Stimulated activated CD8-positive, alpha-beta memory T cell treated with anti-CD3 and anti-CD28 coated beads, Interleukin-4, amount 100 ng/mL, for 1 hour (primary cell): ENCODE results near the gene FKTN.

Experiments
- DNase-seq, 2 donors: peaks; one replicate each; pipeline ENCODE4 v3.0.0-alpha.2; 2020; ENCODE audit warnings: low read depth in 2 of 2, low spot score in 1 of 2

The FKTN gene

DNA sequence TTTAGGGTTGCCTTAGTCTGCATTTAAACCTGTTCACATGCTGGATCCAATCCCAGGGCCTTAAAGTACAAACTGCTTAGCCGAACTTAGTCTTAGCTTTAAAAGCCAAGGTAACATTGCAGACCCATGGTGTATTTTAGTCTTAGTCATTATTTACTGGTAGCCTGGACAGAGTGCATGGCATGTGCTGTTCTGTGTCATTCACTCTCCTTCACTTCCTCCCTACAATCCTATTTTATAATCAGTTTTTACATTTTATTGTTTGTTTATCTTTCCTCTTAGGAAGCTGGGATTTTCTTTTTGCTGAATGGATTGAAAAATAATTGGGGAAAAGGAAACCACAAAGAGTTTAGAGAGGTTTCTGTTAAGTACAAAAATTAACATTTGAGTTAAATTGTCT lies 74.9 kb downstream of the FKTN start:
- no peak for DNase-seq

DNA sequence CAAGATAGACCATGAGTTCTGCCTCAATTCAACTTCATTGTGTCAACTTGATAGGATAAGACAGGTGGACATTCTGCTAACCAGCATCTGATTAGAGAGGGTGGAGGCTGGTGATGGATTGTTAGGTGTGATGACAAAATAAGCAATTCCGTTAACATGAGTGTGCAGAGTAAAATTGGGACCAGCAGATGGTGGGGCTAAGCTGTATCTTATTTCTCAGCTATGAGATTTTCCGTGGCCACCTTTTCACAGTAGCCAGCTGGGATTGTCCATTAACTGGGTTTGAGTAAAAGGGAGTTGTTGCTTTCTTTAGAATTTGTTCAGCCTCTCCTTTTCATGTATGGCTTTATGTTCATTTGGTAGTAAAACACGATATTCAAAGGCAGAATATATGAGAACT lies 75.5 kb downstream of the FKTN start:
- no peak for DNase-seq

DNA sequence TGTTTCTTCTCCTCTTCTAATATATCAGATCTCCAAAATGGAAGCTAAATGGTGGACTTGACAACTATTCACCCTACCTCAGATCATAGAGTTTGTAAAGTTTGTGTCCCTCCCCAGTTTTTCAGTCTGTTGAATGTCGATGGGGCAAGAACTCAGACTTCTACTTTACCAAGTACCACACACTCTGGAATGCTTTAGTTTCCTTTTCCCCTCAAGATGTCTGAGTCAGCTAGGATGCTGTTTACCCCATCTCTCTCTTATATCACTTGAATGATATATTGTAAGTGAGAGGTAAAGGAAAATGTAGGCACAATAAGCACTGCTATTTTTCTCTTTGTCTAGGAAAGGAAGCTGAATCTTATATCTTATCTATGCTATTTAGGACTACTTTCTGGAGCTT lies 78.4 kb downstream of the FKTN start:
- no peak for DNase-seq

DNA sequence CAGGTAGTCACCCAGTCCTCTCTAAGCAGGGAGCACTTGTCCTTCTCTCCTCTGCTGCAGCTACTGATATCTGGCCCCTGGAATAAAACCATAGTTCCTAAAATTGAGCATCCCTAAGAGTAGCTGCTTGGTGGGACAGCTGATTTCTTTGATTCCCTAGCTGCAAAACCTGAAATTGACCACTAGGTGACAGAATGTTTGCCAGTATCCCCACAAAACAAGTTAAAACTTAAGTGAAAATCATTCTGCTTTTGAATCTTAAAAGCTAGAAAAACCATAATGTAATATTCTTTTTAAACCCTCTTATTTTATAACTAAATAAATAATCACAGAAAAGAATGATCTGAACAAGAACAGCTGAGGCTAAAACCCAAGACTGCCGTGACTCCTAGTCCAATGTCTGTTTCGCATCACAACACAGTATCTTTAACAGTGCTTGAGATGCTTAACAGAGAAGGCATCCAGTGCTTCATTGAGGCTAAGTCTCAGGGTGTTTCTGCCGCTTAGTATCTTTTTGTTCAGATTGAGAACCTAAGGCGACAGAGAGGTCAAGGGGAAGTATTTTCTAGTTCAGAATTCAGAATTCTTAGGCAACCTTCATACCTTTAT lies 80.0 kb downstream of the FKTN start:
- DNase-seq: no peak

DNA sequence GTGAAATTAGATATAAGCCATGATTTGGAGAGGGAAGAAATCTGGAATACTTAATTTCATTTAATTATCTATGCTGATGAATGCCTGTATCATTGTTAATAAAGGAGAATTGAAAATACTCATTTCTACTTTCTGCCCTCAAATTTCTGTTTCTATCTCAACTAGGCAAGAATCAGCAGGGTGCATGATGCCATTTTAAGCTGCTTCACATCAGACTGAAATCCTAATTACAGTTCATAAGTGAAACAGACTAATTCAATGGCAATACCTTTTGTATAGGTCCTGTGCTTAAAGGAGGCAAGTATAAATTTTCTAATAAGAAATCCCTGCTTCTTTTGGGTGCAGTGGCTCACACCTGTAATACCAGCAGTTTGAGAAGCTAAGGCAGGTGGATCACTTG lies 82.0 kb downstream of the FKTN start:
- no peak for DNase-seq

DNA sequence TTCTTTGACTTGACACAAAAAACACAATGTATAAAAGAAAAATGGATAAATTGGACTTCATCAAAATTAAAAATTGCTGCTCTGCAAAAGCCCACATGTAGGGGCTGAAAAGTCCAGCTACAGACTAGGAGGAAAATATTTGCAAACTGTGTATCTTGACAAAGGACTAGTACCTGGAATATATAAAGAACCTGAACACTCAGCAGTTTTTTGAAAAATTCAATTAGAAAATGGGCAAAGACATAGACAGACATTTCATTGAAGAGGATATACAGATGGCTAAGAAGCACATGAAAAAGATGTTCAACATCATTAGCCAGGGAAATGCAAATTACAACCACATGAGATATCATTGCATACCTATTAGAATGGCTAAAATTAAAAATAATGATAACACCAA lies 85.9 kb downstream of the FKTN start:
- no peak for DNase-seq

DNA sequence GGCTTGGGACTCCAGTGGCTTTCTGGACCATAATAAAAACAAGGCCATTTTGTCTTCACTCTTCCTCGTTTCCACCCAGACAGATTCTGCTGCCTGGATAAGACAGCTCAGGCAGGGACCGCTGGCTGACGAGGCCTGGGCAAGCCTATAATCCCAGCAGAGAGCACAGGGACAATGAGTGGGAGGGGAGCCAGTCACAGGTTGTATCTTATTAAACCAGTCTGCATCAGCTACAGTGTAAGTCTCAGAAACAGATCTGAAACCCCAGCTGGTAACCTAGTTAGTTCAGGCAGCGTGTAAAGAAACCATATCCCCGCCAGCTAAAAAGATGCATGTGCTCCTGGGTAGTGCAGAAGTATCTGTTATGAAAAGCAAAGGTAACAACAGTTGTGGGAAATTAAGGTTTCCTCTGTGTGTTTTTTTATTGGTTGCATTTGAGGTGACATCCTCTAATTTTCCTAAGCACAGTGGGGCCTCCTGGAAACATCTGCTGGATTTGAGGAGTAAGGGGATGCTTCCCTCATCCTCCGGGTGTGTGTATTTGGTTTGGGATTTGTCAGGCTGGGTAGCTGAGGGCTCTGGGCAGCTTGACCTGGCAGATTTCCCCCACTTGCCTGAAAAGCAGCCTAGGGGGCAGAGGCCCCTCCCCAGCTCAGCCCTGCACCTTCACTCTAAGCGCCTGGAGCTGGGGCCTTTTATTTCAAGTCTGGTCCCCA lies 89.1 kb downstream of the FKTN start:
- no peak for DNase-seq

DNA sequence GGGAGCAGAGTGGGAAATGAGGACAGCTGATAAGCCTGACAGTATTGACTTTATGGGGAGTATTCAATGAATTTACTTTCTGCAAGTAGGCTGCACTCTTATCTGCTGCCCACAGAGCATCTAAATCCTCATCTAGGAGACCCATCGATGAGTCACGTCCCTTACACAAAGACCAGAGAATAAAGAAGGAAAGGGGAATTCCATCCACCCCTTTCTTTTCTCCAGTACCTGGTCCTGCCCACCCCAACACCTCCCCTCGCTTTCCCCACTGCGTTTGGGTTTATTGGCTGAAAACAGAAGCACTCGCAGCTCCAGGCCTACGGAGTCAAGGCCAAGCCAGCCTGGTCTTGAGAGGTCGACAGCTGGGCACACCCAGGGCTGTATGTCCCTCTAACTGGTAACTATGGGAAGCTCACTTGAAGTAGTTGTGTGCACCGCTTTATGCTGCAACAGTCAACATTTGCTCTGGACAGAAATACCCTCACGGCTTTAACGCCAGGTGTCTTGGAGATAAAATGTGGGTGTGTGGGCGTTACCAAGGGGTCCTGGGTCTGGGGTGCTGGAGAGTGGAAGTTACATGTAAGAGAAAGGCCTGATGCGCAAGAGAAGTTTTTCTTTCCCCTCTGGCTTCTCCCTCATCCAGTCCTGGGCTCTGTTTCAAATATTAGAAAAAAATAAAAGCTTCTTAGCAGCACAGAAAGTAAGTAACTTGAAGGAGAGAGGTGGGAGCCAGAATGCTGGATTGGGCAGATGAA lies 89.8 kb downstream of the FKTN start:
- no peak for DNase-seq

DNA sequence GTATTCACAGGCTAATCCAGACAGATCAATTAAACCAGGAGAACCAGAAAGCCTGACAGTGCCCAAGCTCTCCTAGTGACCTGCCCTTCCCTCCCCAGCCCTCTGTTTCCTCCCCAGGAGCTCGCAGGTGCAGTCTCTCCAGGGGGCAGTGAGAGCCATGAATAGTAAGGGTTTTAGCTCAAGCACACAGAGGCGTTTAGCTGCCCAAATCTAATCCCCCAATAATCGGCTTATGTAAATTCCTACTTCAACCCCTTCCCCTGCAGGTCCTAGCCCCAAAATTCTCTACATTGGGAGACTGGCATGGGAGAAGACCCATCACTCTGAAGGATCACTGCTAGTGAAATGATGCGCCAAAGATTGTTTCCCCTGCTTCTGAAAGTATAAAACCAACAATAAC lies 93.9 kb downstream of the FKTN start:
- no peak for DNase-seq

DNA sequence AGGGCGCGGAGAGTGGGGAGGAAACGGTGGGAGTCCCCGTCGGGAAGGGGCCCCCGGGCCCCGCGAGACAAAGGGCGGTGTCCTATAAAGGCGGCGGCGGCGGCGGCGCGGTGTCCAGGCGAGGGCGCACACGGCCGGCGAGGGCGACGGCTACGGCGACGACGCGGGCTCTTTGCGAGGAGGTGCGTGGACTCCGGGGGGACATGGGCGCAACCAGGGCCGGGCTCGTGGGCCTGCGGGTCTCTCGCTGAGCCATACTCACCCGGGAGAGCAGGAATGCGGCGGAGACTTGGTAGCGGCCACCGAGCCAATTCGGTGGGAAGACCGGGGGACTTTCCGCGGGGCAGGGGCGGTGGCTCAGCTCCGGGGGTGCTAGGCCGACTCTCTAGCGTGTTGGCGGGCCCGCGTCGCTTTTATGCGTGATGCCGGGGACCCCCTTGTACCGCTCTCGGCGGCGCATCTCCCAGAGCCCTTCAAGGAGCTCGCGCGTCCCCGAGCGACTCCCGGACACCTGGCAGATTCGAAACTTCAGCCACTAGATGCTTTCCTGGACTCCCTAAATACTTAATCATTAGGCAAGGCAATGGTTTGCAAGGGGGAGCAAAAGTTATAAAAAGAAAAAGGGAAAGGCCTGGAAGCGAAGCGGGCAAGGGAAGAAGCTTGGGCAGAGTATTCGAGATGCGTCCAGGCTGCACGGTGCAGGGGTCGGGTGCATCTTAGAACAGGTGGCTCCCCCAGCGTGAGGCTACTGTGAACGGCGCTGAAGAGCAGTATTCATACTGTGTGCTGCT lies 98.4 kb downstream of the FKTN start:
- no peak for DNase-seq

DNA sequence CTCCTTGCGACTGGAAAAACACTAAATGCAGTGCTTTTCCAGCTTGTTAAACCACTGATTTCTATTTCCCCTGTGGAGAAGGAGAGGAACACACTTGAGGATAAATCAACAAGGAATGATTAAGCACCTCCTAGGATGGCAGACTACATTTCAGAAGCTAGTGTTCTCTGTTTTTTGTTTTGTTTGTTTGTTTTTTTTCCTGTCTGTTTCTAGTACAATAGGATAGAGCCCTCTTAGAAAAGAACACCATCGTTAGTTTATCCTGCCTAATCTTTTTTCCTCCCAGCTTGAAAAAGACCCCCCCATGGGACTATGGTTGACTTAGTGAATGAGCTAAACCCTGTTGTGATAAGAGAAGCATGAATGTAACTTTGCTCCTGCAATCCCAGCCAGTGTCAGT lies 100.4 kb downstream of the FKTN start:
- DNase-seq: no peak

DNA sequence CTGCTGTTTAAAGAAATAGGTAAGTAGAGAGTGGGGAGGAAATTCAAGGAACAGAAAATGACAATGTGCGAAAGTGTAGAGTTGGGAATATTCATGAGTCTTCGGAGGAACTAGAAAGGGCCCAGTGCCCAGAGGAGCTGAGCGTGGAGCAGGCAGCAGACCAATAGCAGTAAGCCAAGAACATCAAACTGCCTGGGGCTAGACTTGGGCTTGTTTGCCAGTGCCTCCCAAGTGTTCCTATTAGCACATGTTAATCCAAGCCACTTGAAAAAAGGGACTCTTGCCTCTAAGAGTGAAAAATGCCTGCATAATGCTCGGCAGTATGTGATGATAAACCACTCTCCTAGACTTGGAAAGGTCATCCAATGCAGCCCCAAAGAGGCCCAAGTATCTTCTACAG lies 103.1 kb downstream of the FKTN start:
- DNase-seq: no peak

DNA sequence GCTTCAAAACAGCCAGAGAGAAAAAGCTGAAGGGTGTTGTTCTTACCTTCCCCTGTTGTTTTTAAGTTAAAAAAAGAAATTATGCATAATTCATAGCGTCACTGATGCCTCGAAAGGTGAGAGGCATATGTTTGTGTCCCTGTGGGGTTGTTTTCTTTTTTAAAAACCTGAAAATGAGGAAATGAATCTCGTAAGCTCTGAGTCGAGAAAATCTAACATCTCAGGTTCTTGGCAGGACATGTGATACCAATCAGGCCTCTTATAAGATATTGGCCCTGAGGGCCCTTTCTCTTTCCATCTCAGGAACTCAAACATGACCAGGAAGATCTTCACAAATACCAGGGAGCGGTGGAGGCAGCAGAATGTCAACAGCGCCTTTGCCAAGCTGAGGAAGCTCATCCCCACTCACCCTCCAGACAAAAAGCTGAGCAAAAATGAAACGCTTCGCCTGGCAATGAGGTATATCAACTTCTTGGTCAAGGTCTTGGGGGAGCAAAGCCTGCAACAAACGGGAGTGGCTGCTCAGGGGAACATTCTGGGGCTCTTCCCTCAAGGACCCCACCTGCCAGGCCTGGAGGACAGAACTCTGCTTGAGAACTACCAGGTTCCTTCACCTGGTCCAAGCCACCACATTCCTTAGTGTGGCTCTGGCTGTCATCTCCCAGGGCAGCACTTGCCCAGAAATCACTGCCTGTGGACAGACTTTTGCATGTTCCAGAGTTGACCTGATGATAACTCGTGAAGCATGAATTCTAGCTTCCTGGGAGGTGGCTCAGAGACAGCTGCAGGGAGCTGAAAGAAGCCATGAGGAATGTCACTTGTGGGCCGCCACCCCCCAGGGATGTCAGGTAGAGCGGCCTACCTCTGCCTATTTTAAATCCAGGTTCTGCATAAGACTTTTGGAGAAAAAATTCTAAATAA lies 104.5 kb downstream of the FKTN start, which contains the start of gene TAL2:
TAL2 (plus strand) TSS at position 274 of the 921 bp plus-strand sequence; CDS start at position 314, 40 bp downstream.
- DNase-seq: no peak

DNA sequence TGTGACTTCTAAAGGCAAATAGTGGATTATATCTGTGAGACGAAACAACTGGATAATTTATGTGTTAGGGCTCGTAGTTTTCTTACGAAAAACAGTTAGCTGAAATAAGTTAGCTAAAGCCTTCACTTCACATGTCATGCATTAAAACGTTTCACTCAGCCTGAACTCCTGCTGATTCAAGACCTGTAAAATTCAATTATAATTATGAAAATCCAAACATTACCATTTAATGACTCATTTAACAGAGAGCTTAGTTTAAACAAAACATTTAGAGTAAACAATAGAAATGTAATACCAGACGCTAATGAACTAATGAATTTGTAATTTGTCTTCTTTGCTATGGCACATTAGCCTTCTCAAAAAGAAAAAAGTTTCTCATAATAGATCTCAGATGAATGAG lies 106.0 kb downstream of the FKTN start:
- no peak for DNase-seq

DNA sequence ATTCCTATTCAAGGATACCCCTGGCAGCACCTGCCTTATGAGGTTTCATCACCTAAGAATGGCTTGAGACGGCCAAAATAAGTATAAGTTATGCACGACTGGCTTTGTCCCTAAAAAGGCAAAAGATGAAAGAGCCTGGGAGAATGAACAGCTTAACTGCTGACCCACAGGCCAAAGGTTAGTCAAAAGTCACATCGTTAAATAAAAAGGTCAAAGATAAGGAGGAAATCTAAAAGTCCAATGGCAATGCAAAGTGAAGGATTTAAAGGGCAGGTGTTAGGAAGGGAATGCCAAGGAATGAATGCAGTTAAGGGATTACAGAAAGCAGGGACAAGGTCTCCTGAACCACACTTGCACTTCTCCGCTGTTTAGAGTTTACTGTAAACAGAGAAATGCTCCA lies 109.9 kb downstream of the FKTN start:
- no peak for DNase-seq

DNA sequence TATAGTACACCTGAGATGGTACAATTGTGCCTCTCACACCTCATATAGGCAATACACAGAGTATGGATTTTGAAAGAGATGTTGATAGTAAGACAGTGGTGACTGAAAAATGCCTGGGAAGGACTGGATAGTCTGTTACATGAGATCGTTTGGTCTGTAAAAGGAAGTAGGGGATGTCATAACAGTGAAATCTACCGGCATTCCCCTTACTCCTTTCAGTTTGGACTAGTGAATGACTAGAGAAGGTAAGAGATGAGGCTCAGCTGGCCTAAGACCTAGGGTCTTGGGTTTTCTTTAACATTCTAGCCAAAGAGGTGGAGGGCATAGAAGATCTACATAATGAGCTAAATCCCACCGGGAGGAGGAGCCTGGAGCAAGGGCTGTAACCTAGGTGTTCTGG lies 112.4 kb downstream of the FKTN start:
- DNase-seq: no peak

DNA sequence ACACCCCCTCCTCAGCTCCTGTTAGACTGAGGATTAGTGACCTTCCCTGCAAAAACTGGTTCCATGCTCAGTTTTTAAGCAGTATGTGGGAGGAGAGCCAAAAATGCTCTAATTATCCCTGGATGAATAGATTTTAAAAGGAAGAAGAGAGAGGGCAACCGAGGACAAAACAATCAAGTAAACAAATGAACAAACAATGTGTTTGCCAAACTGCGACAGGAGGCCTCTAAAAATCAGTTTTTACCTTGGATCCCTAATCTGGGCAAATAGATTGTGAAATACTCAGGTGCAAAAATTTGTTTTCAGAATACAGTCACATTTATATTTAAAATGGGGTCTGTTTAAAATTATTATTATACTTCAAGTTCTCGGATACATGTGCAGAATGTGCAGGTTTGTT lies 112.8 kb downstream of the FKTN start:
- DNase-seq: no peak

DNA sequence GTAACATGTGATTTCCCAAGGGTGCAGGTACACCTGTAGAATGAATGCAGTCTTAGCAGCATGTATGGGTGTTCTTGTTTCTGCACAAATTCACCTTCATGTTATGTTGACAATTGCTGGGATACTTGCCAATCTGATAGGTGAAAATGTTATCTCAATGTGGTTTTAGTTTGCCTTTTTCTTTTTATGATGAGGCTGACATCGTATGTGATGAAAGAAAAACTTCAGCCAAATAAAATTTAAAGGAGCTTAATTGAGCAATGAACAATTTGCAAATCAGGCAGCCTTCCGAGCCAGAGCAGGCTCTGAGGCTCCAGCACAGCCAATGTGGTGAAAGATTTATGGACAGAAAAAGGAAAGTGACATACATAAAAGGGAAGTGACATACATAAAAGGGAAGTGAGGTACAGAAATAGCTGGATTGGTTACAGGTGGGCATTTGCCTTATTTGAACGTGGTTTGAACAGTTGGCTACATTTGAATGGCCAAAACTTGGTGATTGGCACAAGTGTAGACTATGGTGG lies 114.8 kb downstream of the FKTN start:
- no peak for DNase-seq

DNA sequence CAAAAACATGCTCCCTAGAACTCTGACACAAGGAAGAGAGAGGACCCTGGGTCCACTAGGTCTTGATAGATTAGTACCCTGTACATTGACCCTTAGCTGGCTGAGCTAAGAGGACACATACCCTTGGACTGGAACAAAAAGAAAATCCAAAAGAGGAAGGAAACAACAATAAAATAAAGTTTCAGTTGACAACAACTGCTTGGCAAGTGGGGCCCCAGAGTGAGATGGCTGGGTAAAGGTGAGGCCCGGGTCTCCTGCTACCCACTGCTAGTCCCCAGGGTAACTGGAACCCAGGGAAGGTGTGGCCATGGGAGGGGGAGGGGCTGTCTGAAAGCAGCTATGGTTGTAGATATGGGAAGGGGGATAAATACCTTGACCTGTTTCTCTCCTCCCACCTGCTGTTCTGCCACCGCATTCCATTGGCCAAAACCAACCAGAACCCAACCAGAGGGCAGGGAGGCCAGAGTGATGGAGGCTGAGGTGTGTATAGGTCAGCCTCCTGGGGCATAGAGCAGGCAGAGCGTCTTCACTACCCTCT lies 116.0 kb downstream of the FKTN start:
- no peak for DNase-seq

DNA sequence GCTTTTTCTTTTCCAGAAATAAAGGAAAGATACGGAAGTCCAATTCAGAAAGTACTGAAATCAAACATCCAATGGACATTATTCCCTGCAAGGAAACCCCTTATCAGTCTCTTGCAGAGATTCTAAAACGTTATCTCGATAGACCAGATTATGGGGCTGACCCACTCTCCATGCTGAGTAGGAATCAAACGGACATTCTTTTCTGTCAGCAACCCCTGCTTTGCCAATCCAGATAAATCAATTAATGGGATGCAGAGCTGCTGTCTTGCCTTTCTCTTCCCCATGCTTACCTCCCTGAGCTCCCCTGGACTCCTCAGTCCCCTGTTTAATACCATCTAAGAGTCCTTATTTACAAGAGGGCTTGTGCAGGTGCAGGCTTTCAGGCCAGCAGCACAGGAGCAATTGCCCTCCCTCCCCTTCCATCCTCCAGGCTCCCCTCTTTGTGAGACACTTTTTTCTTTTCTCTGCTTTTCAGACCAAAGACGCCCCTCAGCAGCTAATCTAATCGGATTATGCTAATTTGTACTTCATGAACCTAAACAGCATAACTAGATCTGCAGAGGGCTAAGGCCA lies 118.5 kb downstream of the FKTN start:
- DNase-seq: no peak
